IMR-90 (cell line): Measurements from ENCODE around the gene ZNF581. TPM values are rescaled to one million over a fixed set of nuclear protein-coding genes. Genes with fewer than 3 reads are reported as not detected.

Experiments used
- ATAC-seq: fragments of 200-7000 bp; cut with Tn5 transposase; 2 replicates; pipeline ENCODE4 v1.9.1; 2020; ENCODE audit warnings: low read depth, mild to moderate bottlenecking, moderate library complexity
- BruUV-seq: library from RNA; stranded (reverse); fragments of 400-500 nt; replicated peaks from 2 replicates; lab custom pipeline; 2021; lab: Mats Ljungman, UMichigan
- CTCF ChIA-PET: fragments of 300-600 bp; formaldehyde crosslinking; extraction: SDS; loops from one replicate; lab custom pipeline; 2021; ENCODE audit warnings: antibody characterized with exemption; lab: Yijun Ruan, JAX
- POLR2A ChIA-PET: fragments of 300-600 bp; sonication (Branson Sonifier 250); formaldehyde crosslinking; loops from one replicate; lab custom pipeline; 2022; ENCODE audit warnings: antibody characterized with exemption; ENCODE audit not compliant: unreplicated experiment; lab: Charles Lee
- DNase-seq: peaks from one replicate; pipeline ENCODE4 v3.0.0; 2013
- H2AFZ ChIP-seq: replicated peaks from 2 replicates; pipeline ENCODE3; 2013; ENCODE audit warnings: low read length, mild to moderate bottlenecking; ENCODE audit not compliant: poor library complexity
- H2AK5ac ChIP-seq: 2 replicates; pipeline ENCODE4 v1.6.1; 2013; ENCODE audit warnings: low read depth, low read length, inconsistent platforms
- H2AK9ac ChIP-seq: replicated peaks from 2 replicates; pipeline ENCODE3; 2013; ENCODE audit warnings: mild to moderate bottlenecking, low read depth, low read length, moderate library complexity; ENCODE audit not compliant: poor library complexity
- H2BK120ac ChIP-seq: 2 replicates; pipeline ENCODE4 v1.6.1; 2013; ENCODE audit warnings: low read depth, low read length, inconsistent platforms
- H2BK15ac ChIP-seq: 3 replicates; pipeline ENCODE4 v1.6.1; 2013; ENCODE audit warnings: low read depth, low read length, inconsistent platforms
- H2BK20ac ChIP-seq: 2 replicates; pipeline ENCODE4 v1.6.1; 2013; ENCODE audit warnings: low read depth, mild to moderate bottlenecking, inconsistent platforms, low read length, moderate library complexity
- H2BK5ac ChIP-seq: 2 replicates; pipeline ENCODE4 v1.6.1; 2013; ENCODE audit warnings: mild to moderate bottlenecking, low read depth, low read length, inconsistent platforms; ENCODE audit not compliant: poor library complexity, severe bottlenecking
- H3K14ac ChIP-seq: replicated peaks from 2 replicates; pipeline ENCODE4 v1.6.1; 2013; ENCODE audit warnings: low read depth, low read length, inconsistent platforms
- H3K18ac ChIP-seq: 2 replicates; pipeline ENCODE4 v1.6.1; 2013; ENCODE audit warnings: low read depth, low read length, control low read depth
- H3K23ac ChIP-seq: 2 replicates; pipeline ENCODE4 v1.6.1; 2013; ENCODE audit warnings: low read depth, low read length, inconsistent platforms
- H3K27ac ChIP-seq: 2 replicates; pipeline ENCODE4 v1.5.1; 2013; ENCODE audit warnings: mild to moderate bottlenecking, control low read depth, low read length; ENCODE audit not compliant: insufficient read depth
- H3K27me3 ChIP-seq: 2 replicates; pipeline ENCODE4 v1.6.1; 2013; ENCODE audit warnings: low read length; ENCODE audit not compliant: control insufficient read depth, insufficient read depth
- H3K36me3 ChIP-seq: 2 replicates; pipeline ENCODE4 v1.6.1; 2013; ENCODE audit warnings: low read length, mixed read lengths; ENCODE audit not compliant: control insufficient read depth, insufficient read depth
- H3K4ac ChIP-seq: 2 replicates; pipeline ENCODE4 v1.6.1; 2013; ENCODE audit warnings: low read depth, low read length, inconsistent platforms
- H3K4me1 ChIP-seq: 2 replicates; pipeline ENCODE4 v1.6.1; 2013; ENCODE audit warnings: low read length, mixed read lengths; ENCODE audit not compliant: control insufficient read depth, insufficient read depth
- H3K4me2 ChIP-seq: 2 replicates; pipeline ENCODE4 v1.6.1; 2013; ENCODE audit warnings: low read depth, mild to moderate bottlenecking, control low read depth, low read length, moderate library complexity
- H3K4me3 ChIP-seq: 2 replicates; pipeline ENCODE4 v1.5.1; 2013; ENCODE audit warnings: low read depth, mild to moderate bottlenecking, control low read depth, low read length, moderate library complexity; ENCODE audit not compliant: insufficient read depth
- H3K56ac ChIP-seq: 2 replicates; pipeline ENCODE4 v1.6.1; 2013; ENCODE audit warnings: low read length, inconsistent platforms; ENCODE audit not compliant: insufficient read depth; ENCODE audit errors: extremely low read depth
- H3K79me1 ChIP-seq, 2 experiments: 2 replicates each; pipeline ENCODE4 v1.6.1; 2013; ENCODE audit warnings: low read length in 2 of 2, inconsistent platforms in 1 of 2, low read depth in 1 of 2
- H3K9ac ChIP-seq: 2 replicates; pipeline ENCODE4 v1.6.1; 2013; ENCODE audit warnings: low read depth, low read length, control low read depth
- H3K9me1 ChIP-seq: 2 replicates; pipeline ENCODE4 v1.6.1; 2013; ENCODE audit warnings: low read length, inconsistent platforms; ENCODE audit not compliant: insufficient read depth
- H3K9me3 ChIP-seq: 2 replicates; pipeline ENCODE4 v1.6.1; 2013; ENCODE audit warnings: low read length; ENCODE audit not compliant: control insufficient read depth, insufficient read depth
- H4K20me1 ChIP-seq: 2 replicates; pipeline ENCODE4 v1.6.1; 2013; ENCODE audit warnings: low read length, inconsistent platforms; ENCODE audit not compliant: insufficient read depth
- H4K5ac ChIP-seq: 2 replicates; pipeline ENCODE4 v1.6.1; 2013; ENCODE audit warnings: mild to moderate bottlenecking, low read depth, low read length, control low read depth
- H4K8ac ChIP-seq, 2 experiments: 2 replicates each; pipeline ENCODE4 v1.6.1; 2013; ENCODE audit warnings: low read depth in 2 of 2, low read length in 2 of 2, control low read depth in 1 of 2, inconsistent platforms in 1 of 2
- H4K91ac ChIP-seq: 2 replicates; pipeline ENCODE4 v1.6.1; 2013; ENCODE audit warnings: low read depth, low read length, inconsistent platforms; ENCODE audit not compliant: insufficient read depth
- BHLHE40 ChIP-seq: fragments of 150-350 bp; IDR thresholded peaks from 2 replicates; pipeline ENCODE4 v1.6.1; 2016; ENCODE audit warnings: mild to moderate bottlenecking, low read depth, low read length
- CEBPB ChIP-seq: IDR thresholded peaks from 2 replicates; pipeline ENCODE4 v1.6.1; 2012; ENCODE audit warnings: low read depth, low read length, improper control_type of control experiment
- CHD1 ChIP-seq: IDR thresholded peaks from 2 replicates; pipeline ENCODE4 v1.6.1; 2012; ENCODE audit warnings: low read depth, low read length, improper control_type of control experiment
- FOS ChIP-seq: fragments of 150-350 bp; IDR thresholded peaks from 2 replicates; pipeline ENCODE4 v1.6.1; 2016; ENCODE audit warnings: low read depth, low read length
- NFE2L2 ChIP-seq: fragments of 150-350 bp; IDR thresholded peaks from 2 replicates; pipeline ENCODE4 v1.6.1; 2016; ENCODE audit warnings: low read depth, mild to moderate bottlenecking, low read length
- POLR2A ChIP-seq: IDR thresholded peaks from 2 replicates; pipeline ENCODE4 v1.6.1; 2012; ENCODE audit warnings: mild to moderate bottlenecking, low read depth, low read length
- RAD21 ChIP-seq: IDR thresholded peaks from 2 replicates; pipeline ENCODE4 v1.6.1; 2012; ENCODE audit warnings: low read length, improper control_type of control experiment
- RCOR1 ChIP-seq: IDR thresholded peaks from 2 replicates; pipeline ENCODE4 v1.6.1; 2012; ENCODE audit warnings: mild to moderate bottlenecking, low read length, improper control_type of control experiment; ENCODE audit not compliant: insufficient replicate concordance
- SMC3 ChIP-seq: fragments of 150-350 bp; IDR thresholded peaks from 2 replicates; pipeline ENCODE4 v1.6.1; 2016; ENCODE audit warnings: low read depth, mild to moderate bottlenecking, antibody characterized with exemption, low read length, moderate library complexity
- WGBS, 2 experiments: methylation state at CpG; one replicate each; pipeline versions ENCODE4 v1.1.5 to v1.1.7; 2013; ENCODE audit warnings: missing lambda C conversion rate in 2 of 2; ENCODE audit not compliant: insufficient read length in 1 of 2; ENCODE audit errors: extremely low coverage in 2 of 2; 5-methylcytosine and 5-hydroxymethylcytosine counted together
- dilution Hi-C: fragments of 300-500 bp; cut with HindIII; formaldehyde crosslinking; loops from one replicate; pipeline ENCODE4 v1.14.3; 2018; ENCODE audit warnings: low sequenced_read_pairs; ENCODE audit not compliant: unreplicated experiment
- in situ Hi-C: fragments of 300-500 bp; cut with MboI; formaldehyde crosslinking; loops from 3 replicates; pipeline ENCODE4 v1.14.3; 2019; ENCODE audit warnings: low sequenced_read_pairs, inconsistent platforms, mixed read lengths
- intact Hi-C: fragments of 100-400 bp; cut with micrococcal nuclease; formaldehyde crosslinking; loops from 2 replicates; pipeline ENCODE4 v1.10.0; 2022
- polyA plus RNA-seq, 3 experiments: library from polyadenylated mRNA; depleted of rRNA; stranded (reverse); fragments of >200 nt; gene quantifications; 2 replicates each; pipeline ENCODE4 v1.2.3, GENCODE V29; 2012; ENCODE audit warnings: low replicate concordance in 1 of 3
- total RNA-seq: library from RNA; depleted of rRNA; stranded (reverse); fragments of >200 nt; gene quantifications from 2 replicates; pipeline ENCODE4 v1.2.3, GENCODE V29; 2012
- TF ChIP-seq, protein P1 (sequence below): fragments of 150-350 bp; IDR thresholded peaks from 2 replicates; pipeline ENCODE4 v1.6.1; 2016; ENCODE audit warnings: low read depth, mild to moderate bottlenecking, low read length, moderate library complexity, borderline replicate concordance
- TF ChIP-seq, protein P2 (sequence below): fragments of 150-350 bp; IDR thresholded peaks from 2 replicates; pipeline ENCODE4 v1.6.1; 2017; ENCODE audit warnings: mild to moderate bottlenecking, antibody characterized with exemption, low read length, low read depth

The ZNF581 gene
- total and polyA plus RNA-seq, 2 of the 4 experiments (the other 2 are of a cell fraction): 9.7 to 21.9 TPM

DNA sequence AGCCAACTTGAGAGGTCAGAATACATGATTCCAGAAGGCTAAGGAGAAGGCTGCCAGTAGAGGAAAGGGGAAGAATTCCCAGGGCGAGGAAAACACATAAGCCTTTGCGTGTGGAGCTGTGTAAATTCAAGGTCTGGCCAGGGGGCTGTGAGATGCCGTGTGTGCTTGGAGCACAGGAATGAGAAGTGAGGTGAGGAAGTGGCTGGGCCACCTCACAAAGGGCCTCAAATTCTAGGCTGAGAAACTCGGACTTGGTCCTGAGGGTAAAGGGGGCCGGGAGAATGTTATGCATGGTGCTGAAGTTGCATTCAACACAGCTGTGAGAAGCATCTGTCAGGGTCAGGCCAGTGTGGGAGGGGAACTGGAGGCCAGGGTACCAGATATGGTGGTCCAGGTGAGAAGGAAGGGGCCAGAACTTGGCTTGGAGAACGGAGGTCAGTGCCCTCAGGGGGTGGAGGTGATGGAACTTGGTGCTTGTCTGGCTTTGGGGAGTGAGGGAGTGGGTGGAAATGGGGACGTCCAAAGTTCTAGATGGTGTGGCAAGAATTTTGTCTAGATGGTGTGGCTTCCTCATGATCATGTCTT is 7.5 kb upstream of the ZNF581 start:
- intact Hi-C loops: loop anchor here (10.0 kb wide), 1 partner anchor 429 kb away; no protein-coding TSS in a partner anchor

More for the DNA sequence above, 7.5 kb upstream of the ZNF581 start:
- 0 out of 2 replicates have a peak, but pooled peaks cover 9% of the 10 kb centered on the region for H4K20me1 ChIP-seq
- POLR2A ChIA-PET: interaction anchor here (0.5 kb wide), 1 partner anchor 543 kb away, joined by 4 read pairs; no protein-coding TSS in a partner anchor
- H3K79me1 ChIP-seq: peaks cover 26 to 60% of the 10 kb centered on the region in 2 experiments
- DNase-seq (no peak), ATAC-seq (no peak)
- peak overlapping the region; percentile 38; the same call in 1 of the 2 replicates for H3K23ac ChIP-seq
- no peak overlapping the region for H3K18ac ChIP-seq
- no peak overlapping the region for H2AFZ ChIP-seq
- peak overlapping the region; percentile 81 for H2AK9ac ChIP-seq
- H3K4me1 ChIP-seq: peaks cover 11% of the 10 kb centered on the region
- H2BK120ac ChIP-seq: no peak overlapping the region
- H3K4me3 ChIP-seq: peak overlapping the region; percentile 88
- peaks cover 18% of the 10 kb centered on the region for H3K9me1 ChIP-seq
- H4K91ac ChIP-seq: no peak overlapping the region
- H3K4ac ChIP-seq: peak overlapping the region; percentile 96
- BruUV-seq: no TSS peak
- WGBS, 2 experiments: 76% methylated on average over 6 of the region's 7 CpGs; no CpG with 5 or more reads in 1 of the 2 experiments
- no peak overlapping the region for H2BK15ac ChIP-seq
- peak overlapping the region; percentile 97; the same call in 1 of the 2 replicates for H2AK5ac ChIP-seq
- peak overlapping the region; percentile 92; the same call in 1 of the 2 replicates for H3K27ac ChIP-seq
- dilution Hi-C loops (no loop called here), in situ Hi-C loops (loop anchor here (25.0 kb wide), 2 partner anchors 349 to 524 kb away; partner anchors contain the start of genes BRSK1, HSPBP1 and PPP1R12C)
- no peak for TF ChIP-seq POLR2A
- no peak for TF ChIP-seq CEBPB
- TF ChIP-seq, protein P1, sequence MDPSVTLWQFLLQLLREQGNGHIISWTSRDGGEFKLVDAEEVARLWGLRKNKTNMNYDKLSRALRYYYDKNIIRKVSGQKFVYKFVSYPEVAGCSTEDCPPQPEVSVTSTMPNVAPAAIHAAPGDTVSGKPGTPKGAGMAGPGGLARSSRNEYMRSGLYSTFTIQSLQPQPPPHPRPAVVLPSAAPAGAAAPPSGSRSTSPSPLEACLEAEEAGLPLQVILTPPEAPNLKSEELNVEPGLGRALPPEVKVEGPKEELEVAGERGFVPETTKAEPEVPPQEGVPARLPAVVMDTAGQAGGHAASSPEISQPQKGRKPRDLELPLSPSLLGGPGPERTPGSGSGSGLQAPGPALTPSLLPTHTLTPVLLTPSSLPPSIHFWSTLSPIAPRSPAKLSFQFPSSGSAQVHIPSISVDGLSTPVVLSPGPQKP: no peak
- TF ChIP-seq NFE2L2: no peak
- no peak for TF ChIP-seq CHD1
- no peak for TF ChIP-seq BHLHE40
- TF ChIP-seq RCOR1: no peak
- TF ChIP-seq, protein P2, sequence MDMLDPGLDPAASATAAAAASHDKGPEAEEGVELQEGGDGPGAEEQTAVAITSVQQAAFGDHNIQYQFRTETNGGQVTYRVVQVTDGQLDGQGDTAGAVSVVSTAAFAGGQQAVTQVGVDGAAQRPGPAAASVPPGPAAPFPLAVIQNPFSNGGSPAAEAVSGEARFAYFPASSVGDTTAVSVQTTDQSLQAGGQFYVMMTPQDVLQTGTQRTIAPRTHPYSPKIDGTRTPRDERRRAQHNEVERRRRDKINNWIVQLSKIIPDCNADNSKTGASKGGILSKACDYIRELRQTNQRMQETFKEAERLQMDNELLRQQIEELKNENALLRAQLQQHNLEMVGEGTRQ: no peak
- TF ChIP-seq FOS: no peak
- TF ChIP-seq RAD21: no peak
- TF ChIP-seq SMC3: no peak
- peak overlapping the region; percentile 98 for H3K9ac ChIP-seq
- H3K9me3 ChIP-seq: no peaks in the 10 kb centered on the region
- H2BK5ac ChIP-seq: no peak overlapping the region
- no peak overlapping the region for H3K56ac ChIP-seq
- H3K14ac ChIP-seq: peak overlapping the region; percentile 97
- CTCF ChIA-PET: interaction anchor here (0.6 to 1.6 kb wide), 2 partner anchors 17 to 18 kb away, joined by 3 to 4 read pairs; no protein-coding TSS in a partner anchor
- H3K36me3 ChIP-seq: peaks cover 4% of the 10 kb centered on the region; the same call in 1 of the 2 replicates
- H4K5ac ChIP-seq: peak overlapping the region; percentile 98
- H3K27me3 ChIP-seq: no peaks in the 10 kb centered on the region
- no peak overlapping the region for H2BK20ac ChIP-seq
- H4K8ac ChIP-seq: peak overlapping the region; percentile 97 to 99; a peak in 3 of 4 replicates
- peak overlapping the region; percentile 98 for H3K4me2 ChIP-seq
